B cell (primary cell): Measurements from ENCODE around the gene MICU1.

Experiments
- EZH2 ChIP-seq: IDR thresholded peaks from 2 replicates; pipeline ENCODE4 v1.6.1; 2012; ENCODE audit warnings: borderline replicate concordance, low read depth, mild to moderate bottlenecking, moderate library complexity, low read length; ENCODE audit not compliant: insufficient read depth, poor library complexity, severe bottlenecking
- TF ChIP-seq, protein P1 (sequence below): fragments of 200-600 bp; IDR thresholded peaks from one replicate; pipeline ENCODE4 v1.8.0; 2022; ENCODE audit warnings: antibody characterized with exemption, mild to moderate bottlenecking

- TF ChIP-seq, protein P1, sequence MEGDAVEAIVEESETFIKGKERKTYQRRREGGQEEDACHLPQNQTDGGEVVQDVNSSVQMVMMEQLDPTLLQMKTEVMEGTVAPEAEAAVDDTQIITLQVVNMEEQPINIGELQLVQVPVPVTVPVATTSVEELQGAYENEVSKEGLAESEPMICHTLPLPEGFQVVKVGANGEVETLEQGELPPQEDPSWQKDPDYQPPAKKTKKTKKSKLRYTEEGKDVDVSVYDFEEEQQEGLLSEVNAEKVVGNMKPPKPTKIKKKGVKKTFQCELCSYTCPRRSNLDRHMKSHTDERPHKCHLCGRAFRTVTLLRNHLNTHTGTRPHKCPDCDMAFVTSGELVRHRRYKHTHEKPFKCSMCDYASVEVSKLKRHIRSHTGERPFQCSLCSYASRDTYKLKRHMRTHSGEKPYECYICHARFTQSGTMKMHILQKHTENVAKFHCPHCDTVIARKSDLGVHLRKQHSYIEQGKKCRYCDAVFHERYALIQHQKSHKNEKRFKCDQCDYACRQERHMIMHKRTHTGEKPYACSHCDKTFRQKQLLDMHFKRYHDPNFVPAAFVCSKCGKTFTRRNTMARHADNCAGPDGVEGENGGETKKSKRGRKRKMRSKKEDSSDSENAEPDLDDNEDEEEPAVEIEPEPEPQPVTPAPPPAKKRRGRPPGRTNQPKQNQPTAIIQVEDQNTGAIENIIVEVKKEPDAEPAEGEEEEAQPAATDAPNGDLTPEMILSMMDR: no peak
- TF ChIP-seq EZH2: no peak
Measured at GRCh38 chr10:72484521-72484920, 141.4 kb downstream of the MICU1 start.
